HAP-1 (cell line): ENCODE data around the gene TUBB6.

Source experiments
- DNase-seq, 2 experiments: peaks; one replicate each; pipeline ENCODE4 v3.0.0-alpha.2; 2016 to 2020; ENCODE audit warnings: low spot score in 2 of 2
- H3K27me3 ChIP-seq: fragments of 250-450 bp; sonication (Bioruptor Pico); 2 replicates; pipeline ENCODE4 v1.5.1; 2020; ENCODE audit warnings: low read depth, mild to moderate bottlenecking, moderate library complexity
- H3K36me3 ChIP-seq: fragments of 250-450 bp; sonication (Bioruptor Pico); replicated peaks from 2 replicates; pipeline ENCODE4 v1.5.1; 2020; ENCODE audit warnings: mild to moderate bottlenecking
- H3K4me1 ChIP-seq: fragments of 250-450 bp; sonication (Bioruptor Pico); 2 replicates; pipeline ENCODE4 v1.5.1; 2020; ENCODE audit warnings: mild to moderate bottlenecking
- H3K4me3 ChIP-seq: fragments of 250-450 bp; sonication (Bioruptor Pico); 2 replicates; pipeline ENCODE4 v1.5.1; 2020; ENCODE audit warnings: mild to moderate bottlenecking, moderate library complexity
- H3K9me3 ChIP-seq: fragments of 250-450 bp; sonication (Bioruptor Pico); 2 replicates; pipeline ENCODE4 v1.5.1; 2020; ENCODE audit warnings: mild to moderate bottlenecking, moderate library complexity
- in situ Hi-C: fragments of 300-500 bp; cut with MboI; formaldehyde crosslinking; loops from 3 replicates; pipeline ENCODE4 v1.14.3; 2020; ENCODE audit warnings: low sequenced_read_pairs, inconsistent platforms, mixed read lengths

TUBB6 gene

DNA sequence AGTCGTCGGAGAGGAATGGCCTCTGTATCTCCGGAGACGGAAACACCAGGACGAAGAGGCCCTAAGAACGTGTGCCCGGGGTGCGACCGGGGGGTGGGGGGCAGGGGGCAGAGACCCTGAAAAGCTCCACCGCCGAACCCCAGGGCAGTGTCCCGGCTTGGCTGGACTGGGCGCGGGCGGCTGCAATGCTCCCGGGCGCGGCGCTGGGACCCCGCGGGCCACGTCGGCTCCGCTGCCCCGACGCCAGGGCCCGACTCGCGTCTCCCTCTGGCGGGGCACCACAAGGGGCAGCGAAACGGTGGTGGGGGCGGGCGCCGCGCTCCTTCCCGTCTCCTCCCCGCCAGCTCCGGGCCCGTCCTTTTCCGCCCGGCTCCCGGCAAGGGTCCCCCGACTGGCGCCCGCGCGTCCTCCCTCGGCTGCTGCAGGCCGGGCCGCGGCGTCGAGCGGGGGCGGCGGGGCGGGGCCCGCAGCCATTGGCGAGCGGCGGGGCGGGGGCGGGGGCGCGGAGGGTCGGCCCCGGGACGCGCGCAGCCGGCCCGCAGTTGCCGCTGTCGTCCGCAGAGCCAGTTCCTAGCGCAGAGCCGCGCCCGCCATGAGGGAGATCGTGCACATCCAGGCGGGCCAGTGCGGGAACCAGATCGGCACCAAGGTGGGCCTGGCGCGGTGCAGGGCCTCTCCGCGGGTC, at the start of gene TUBB6:
Gene TUBB6 (plus strand): TSS at position 541 of the 685 bp plus-strand sequence. CDS start 52 bp downstream, at position 593.
- Histone ChIP-seq H3K9me3 (peaks cover 15% of the 10 kb centered on the region), H3K36me3 (peaks cover 33% of the 10 kb centered on the region), H3K4me1 (peaks cover 6% of the 10 kb centered on the region), H3K27me3 (no peaks in the 10 kb centered on the region), H3K4me3 (peak within 1 kb of the TSS; percentile 63)
- DNase-seq = peak; percentile 44 to 82
- in situ Hi-C loops = no loop called here

GRCh38 chr18:12258719-12259705, 49.0 kb upstream of the TUBB6 start:
- H3K4me3 ChIP-seq = no peak overlapping the region
- in situ Hi-C loops = no loop called here
- DNase-seq = no peak
- no peaks in the 10 kb centered on the region for H3K9me3 ChIP-seq
- no peaks in the 10 kb centered on the region for H3K36me3 ChIP-seq
- no peaks in the 10 kb centered on the region for H3K27me3 ChIP-seq
- no peaks in the 10 kb centered on the region for H3K4me1 ChIP-seq

DNA sequence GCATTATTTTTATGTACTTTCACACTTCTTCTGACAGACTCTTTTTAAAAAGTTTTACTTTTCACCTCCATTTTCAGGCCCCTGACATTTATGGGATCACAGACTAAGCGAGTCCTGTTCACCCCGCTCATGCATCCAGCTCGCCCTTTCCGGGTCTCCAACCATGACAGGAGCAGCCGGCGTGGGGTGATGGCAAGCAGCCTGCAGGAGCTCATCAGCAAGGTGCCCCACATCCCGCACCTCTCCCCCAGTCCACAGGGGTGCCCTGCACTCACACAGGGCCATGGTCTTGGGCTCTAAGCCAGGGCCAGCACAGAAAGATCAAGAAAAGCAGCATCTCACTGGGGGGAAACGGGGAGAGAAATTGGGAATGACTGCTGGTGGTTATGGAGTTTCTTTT, 45.3 kb upstream of the TUBB6 start:
- in situ Hi-C loops = no loop called here

GRCh38 chr18:12264864-12265263, 43.2 kb upstream of the TUBB6 start:
- H3K4me3 ChIP-seq = no peak overlapping the region
- no peaks in the 10 kb centered on the region for H3K9me3 ChIP-seq
- no peaks in the 10 kb centered on the region for H3K36me3 ChIP-seq
- no peaks in the 10 kb centered on the region for H3K4me1 ChIP-seq
- in situ Hi-C loops = no loop called here
- no peak for DNase-seq
- 0 out of 2 replicates have a peak, but pooled peaks cover 2% of the 10 kb centered on the region for H3K27me3 ChIP-seq

More for the DNA sequence above, 45.3 kb upstream of the TUBB6 start:
- H3K36me3 ChIP-seq = no peaks in the 10 kb centered on the region
- no peaks in the 10 kb centered on the region for H3K9me3 ChIP-seq
- no peak overlapping the region for H3K4me3 ChIP-seq
- H3K27me3 ChIP-seq = 0 out of 2 replicates have a peak, but pooled peaks cover 2% of the 10 kb centered on the region
- H3K4me1 ChIP-seq = no peaks in the 10 kb centered on the region
- DNase-seq = no peak

GRCh38 chr18:12271376-12272235, 36.4 kb upstream of the TUBB6 start:
- peak; percentile 82 to 84 for DNase-seq
- Histone ChIP-seq H3K9me3 (no peaks in the 10 kb centered on the region; the same call in 1 of the 2 replicates), H3K4me3 (peak overlapping the region; percentile 40), H3K4me1 (peaks cover 4% of the 10 kb centered on the region), H3K36me3 (no peaks in the 10 kb centered on the region), H3K27me3 (no peaks in the 10 kb centered on the region)
- in situ Hi-C loops = no loop called here

- in situ Hi-C loops = no loop called here
Measured at GRCh38 chr18:12274793-12275192, 33.2 kb upstream of the TUBB6 start.

DNA sequence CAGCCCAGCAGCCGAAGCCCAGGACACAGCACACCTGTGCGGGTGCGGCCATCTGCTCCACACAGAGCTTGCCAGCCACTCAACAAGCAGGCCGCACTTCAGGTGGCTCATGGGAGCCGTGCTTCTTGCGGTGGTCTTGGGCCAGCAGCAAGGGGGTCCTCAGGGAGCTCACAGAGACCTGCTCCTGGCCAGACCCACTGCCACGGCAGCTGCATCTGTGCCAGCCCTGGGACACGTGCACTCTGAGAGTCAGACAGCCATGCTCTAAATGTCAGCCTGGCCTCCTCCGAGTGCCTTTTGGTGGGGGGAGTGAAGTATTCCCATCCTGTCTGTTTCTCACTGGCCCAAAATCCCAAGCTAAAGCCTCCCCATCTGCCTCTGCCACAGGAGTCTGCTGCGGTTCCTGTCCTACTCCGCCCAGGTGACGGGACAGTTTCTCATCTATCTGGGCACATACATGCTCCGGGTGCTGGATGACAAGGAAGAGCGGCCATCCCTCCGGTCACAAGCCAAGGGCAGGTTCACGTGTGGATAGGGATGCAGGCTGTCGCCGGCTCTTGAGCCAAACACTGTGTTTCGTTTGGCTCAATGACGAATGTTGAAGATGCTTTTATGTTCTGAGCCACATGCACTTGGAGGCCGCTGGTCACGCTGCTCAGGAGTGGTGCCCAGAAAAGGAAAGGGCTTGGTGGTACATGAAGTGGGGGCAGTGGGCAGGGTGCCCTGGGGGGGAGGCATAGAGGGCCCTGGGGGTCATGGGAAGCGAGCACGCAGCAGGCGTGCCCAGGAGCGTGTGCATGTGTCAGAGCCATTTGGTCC, 31.1 kb upstream of the TUBB6 start:
- Histone ChIP-seq H3K27me3 (no peaks in the 10 kb centered on the region), H3K36me3 (no peaks in the 10 kb centered on the region), H3K4me3 (no peak overlapping the region), H3K4me1 (no peaks in the 10 kb centered on the region), H3K9me3 (no peaks in the 10 kb centered on the region; the same call in 1 of the 2 replicates)
- in situ Hi-C loops = no loop called here
- DNase-seq = no peak

More at GRCh38 chr18:12274793-12275192, 33.2 kb upstream of the TUBB6 start:
- Histone ChIP-seq H3K9me3 (no peaks in the 10 kb centered on the region; the same call in 1 of the 2 replicates), H3K27me3 (no peaks in the 10 kb centered on the region), H3K36me3 (no peaks in the 10 kb centered on the region), H3K4me3 (no peak overlapping the region), H3K4me1 (peaks cover 4% of the 10 kb centered on the region)
- DNase-seq = no peak

DNA sequence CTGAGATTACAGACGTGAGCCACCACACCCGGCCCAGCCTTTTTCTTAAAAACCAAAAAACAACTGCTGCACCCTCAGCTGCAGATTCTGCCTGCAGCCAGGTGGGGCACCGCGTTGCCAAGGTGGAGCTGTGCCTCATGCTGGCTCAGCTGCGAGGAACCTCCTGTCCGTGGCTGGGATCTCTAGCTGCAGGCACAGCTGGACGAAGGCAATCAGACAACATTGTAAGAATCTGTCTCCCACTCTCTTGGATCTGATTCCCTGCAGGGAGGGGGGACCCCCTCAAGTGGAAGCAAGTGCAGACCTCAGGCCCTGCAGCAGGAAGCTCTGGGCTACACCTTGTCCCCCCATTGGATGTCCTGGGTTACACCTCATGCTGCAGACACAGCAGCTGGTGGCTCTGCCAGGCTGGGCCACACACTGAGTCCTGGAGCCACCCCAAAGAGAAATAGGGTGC, 29.8 kb upstream of the TUBB6 start:
- H3K9me3 ChIP-seq = no peaks in the 10 kb centered on the region; the same call in 1 of the 2 replicates
- no peaks in the 10 kb centered on the region for H3K4me1 ChIP-seq
- H3K4me3 ChIP-seq = no peak overlapping the region
- H3K27me3 ChIP-seq = no peaks in the 10 kb centered on the region
- in situ Hi-C loops = no loop called here
- no peaks in the 10 kb centered on the region for H3K36me3 ChIP-seq
- no peak for DNase-seq

DNA sequence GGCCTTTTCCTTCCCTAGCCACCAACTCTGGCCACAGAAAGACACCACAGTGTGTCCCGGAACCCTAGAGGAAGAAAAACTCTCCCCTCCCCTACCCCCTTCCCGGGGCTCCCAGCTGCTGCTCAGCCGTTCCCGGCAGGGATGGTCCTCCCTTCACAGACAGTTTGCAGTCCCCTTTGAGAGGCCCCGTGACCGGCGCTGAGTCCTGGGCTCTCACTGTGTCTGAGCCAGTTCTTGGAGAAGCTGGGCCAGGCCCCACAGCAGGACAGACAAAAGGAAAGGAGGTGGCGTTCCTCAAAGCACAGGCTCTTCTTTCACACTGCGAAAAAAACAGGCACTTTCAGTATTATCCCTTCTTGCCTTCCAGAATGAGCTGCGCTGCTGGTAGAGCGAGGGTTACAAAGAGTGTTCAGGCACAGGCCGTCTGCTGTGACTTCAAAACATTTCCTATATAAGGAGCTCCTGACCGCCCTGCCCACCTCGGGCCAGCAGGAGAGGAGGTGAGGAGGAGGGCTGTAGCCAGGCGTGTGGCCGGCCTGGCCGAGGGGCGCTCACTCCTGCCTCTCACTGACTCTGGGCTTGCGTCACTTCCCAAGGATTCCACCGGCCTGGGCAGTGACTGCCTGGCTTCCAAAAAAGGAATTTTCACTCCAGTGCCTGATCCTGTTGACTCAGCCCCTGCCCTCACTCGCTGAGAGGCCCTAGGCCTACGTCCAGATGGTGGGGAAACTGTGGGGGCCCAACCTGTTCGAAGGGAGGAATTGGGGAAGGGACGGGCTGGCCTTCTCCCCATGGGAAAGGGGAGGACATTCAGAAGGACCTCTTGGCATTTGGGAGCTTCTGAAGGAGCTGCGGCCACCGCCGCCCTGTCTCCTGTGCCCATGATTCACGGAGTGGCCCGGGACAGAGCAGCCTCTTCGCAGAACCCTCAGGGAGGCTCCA, 29.0 kb upstream of the TUBB6 start:
- in situ Hi-C loops = no loop called here
- DNase-seq = no peak
- H3K4me3 ChIP-seq = no peak overlapping the region

GRCh38 chr18:12279781-12280531, 28.1 kb upstream of the TUBB6 start:
- Histone ChIP-seq H3K36me3 (no peaks in the 10 kb centered on the region), H3K27me3 (0 out of 2 replicates have a peak, but pooled peaks cover 3% of the 10 kb centered on the region), H3K4me1 (no peaks in the 10 kb centered on the region), H3K9me3 (no peaks in the 10 kb centered on the region), H3K4me3 (no peak overlapping the region)
- no peak for DNase-seq
- in situ Hi-C loops = no loop called here

More for the DNA sequence above, 29.0 kb upstream of the TUBB6 start:
- H3K9me3 ChIP-seq = no peaks in the 10 kb centered on the region; the same call in 1 of the 2 replicates
- H3K4me1 ChIP-seq = no peaks in the 10 kb centered on the region
- H3K27me3 ChIP-seq = no peaks in the 10 kb centered on the region
- no peaks in the 10 kb centered on the region for H3K36me3 ChIP-seq

DNA sequence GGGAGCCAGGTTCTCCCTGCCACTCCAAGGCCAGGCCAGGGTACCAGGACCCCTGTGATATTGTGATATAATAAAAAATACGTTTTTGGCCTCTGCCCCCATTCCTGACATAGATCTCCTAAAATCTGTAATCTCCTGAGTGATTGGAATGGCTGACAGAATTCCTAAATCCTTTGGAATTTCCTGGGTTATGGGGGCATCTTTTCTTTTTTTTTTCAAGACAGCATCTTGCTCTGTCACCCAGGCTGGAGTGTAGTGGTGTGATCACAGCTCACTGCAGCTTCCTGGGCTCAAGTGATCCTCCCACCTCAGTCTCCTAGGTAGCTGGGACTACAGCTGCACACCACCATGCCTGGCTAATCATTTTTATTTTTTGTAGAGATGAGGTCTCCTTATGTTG, 26.2 kb upstream of the TUBB6 start:
- H3K27me3 ChIP-seq = peaks cover 6% of the 10 kb centered on the region; the same call in 1 of the 2 replicates
- H3K9me3 ChIP-seq = no peaks in the 10 kb centered on the region
- no peak for DNase-seq
- no peak overlapping the region for H3K4me3 ChIP-seq
- H3K36me3 ChIP-seq = no peaks in the 10 kb centered on the region
- H3K4me1 ChIP-seq = no peaks in the 10 kb centered on the region
- in situ Hi-C loops = no loop called here
